Esophagus muscularis mucosa (tissue), 4 donors: ENCODE data around the gene RPP25. TPM values are rescaled to one million over a fixed set of nuclear protein-coding genes. Genes with fewer than 3 reads are reported as not detected.
"Not testable (repeated sequence)": the region's sequence is repeated elsewhere in the genome, so short reads cannot be mapped to it uniquely, and the experiment has no call there.

ENCODE experiments used
- DNase-seq: peaks from one replicate; pipeline ENCODE4 v3.0.0-alpha.2; 2017; ENCODE audit errors: extremely low spot score
- H3K27ac ChIP-seq, 4 donors: fragments of 200-600 bp; sonication (generic); replicated peaks in 1 of 4; 1 replicate in 3 of 4; 2 replicates in 1 of 4; pipeline ENCODE4 v1.5.1; 2016 to 2019; ENCODE audit warnings: mild to moderate bottlenecking in 1 of 4
- H3K27me3 ChIP-seq, 4 donors: fragments of 200-600 bp; sonication (generic); one replicate each; pipeline versions ENCODE4 v1.5.1 to v1.6.0; 2016 to 2019
- H3K36me3 ChIP-seq, 4 donors: fragments of 200-600 bp; sonication (generic); one replicate each; pipeline ENCODE4 v1.5.1; 2016 to 2019
- H3K4me1 ChIP-seq, 4 donors: fragments of 200-600 bp; sonication (generic); one replicate each; pipeline ENCODE4 v1.5.1; 2016 to 2019
- H3K4me3 ChIP-seq, 4 donors: fragments of 200-600 bp; sonication (generic); 1 replicate in 2 of 4; 2 replicates in 2 of 4; pipeline ENCODE4 v1.5.1; 2016 to 2019; ENCODE audit warnings: mild to moderate bottlenecking in 4 of 4, moderate library complexity in 1 of 4
- H3K9me3 ChIP-seq, 4 donors: fragments of 200-600 bp; sonication (generic); 1 replicate in 3 of 4; 2 replicates in 1 of 4; pipeline ENCODE4 v1.5.1; 2016 to 2019
- CTCF ChIP-seq, 3 experiments: fragments of 200-600 bp in 2 of 3; fragments of 450-650 bp in 1 of 3; sonication (generic) in 2 of 3; IDR thresholded peaks; one replicate each; pipeline ENCODE4 v1.5.1; 2017 to 2019; ENCODE audit warnings: antibody characterized with exemption in 3 of 3, mild to moderate bottlenecking in 2 of 3, moderate library complexity in 1 of 3
- EP300 ChIP-seq: sonication (generic); formaldehyde crosslinking; IDR thresholded peaks from one replicate; pipeline ENCODE4 v1.6.1; 2017; ENCODE audit warnings: antibody characterized with exemption
- POLR2A ChIP-seq: fragments of 450-650 bp; IDR thresholded peaks from one replicate; pipeline ENCODE4 v1.6.1; 2017; ENCODE audit warnings: antibody characterized with exemption, moderate library complexity, mild to moderate bottlenecking, low read depth
- POLR2AphosphoS5 ChIP-seq, 2 donors: sonication (generic); formaldehyde crosslinking; IDR thresholded peaks; one replicate each; pipeline ENCODE4 v1.6.1; 2017; ENCODE audit warnings: antibody characterized with exemption in 2 of 2
- WGBS: methylation state at CpG from one replicate; pipeline ENCODE4 v1.1.5; 2018; 5-methylcytosine and 5-hydroxymethylcytosine counted together
- intact Hi-C: fragments of 100-400 bp; cut with DNase I; formaldehyde crosslinking; loops from one replicate; pipeline ENCODE4 v1.15.1; 2023
- total RNA-seq, 4 donors: library from RNA; depleted of rRNA; stranded (reverse); fragments of >200 nt; gene quantifications; one replicate each; pipeline versions ENCODE4 v1.1.0 to v1.2.1, GENCODE V29; 2016

The RPP25 gene
- total RNA-seq, 4 donors from 2014 or later, result 4.2 to 7.2 (median 7.0) TPM

GRCh38 chr15:74924525-74924924 is 32.0 kb downstream of the RPP25 start:
- peaks cover 58 to 100% (median 92%) of the 10 kb centered on the region in 4 donors for H3K36me3 ChIP-seq
- WGBS, result 90% methylated on average over 3 of the region's 3 CpGs
- no peak for TF ChIP-seq POLR2A
- no peak for TF ChIP-seq CTCF (IDR thresholded peaks at IDR 0.05)
- TF ChIP-seq EP300, result no peak
- no peak for TF ChIP-seq POLR2AphosphoS5 (IDR thresholded peaks at IDR 0.05)

GRCh38 chr15:74920456-74920855 is 36.1 kb downstream of the RPP25 start:
- Histone ChIP-seq H3K27me3 (no peaks in the 10 kb centered on the region), H3K9me3 (no peaks in the 10 kb centered on the region), H3K36me3 (peaks cover 63 to 100% (median 99%) of the 10 kb centered on the region in 4 donors), H3K27ac (no peak overlapping the region), H3K4me1 (no peaks in the 10 kb centered on the region), H3K4me3 (no peak overlapping the region)
- WGBS, result 79% methylated on average over 8 of the region's 8 CpGs
- intact Hi-C loops, result no loop called here
- TF ChIP-seq EP300 (no peak), POLR2AphosphoS5 (IDR thresholded peaks at IDR 0.05) (no peak), CTCF (IDR thresholded peaks at IDR 0.05) (no peak), POLR2A (no peak)
- no peak for DNase-seq

More at GRCh38 chr15:74924525-74924924, 32.0 kb downstream of the RPP25 start:
- DNase-seq, result no peak
- H3K4me3 ChIP-seq, result no peak overlapping the region
- H3K4me1 ChIP-seq, result no peaks in the 10 kb centered on the region
- no peak overlapping the region for H3K27ac ChIP-seq
- no peaks in the 10 kb centered on the region for H3K27me3 ChIP-seq
- H3K9me3 ChIP-seq, result no peaks in the 10 kb centered on the region
- intact Hi-C loops, result no loop called here

GRCh38 chr15:74917676-74918075 is 38.9 kb downstream of the RPP25 start:
- 87% methylated on average over 6 of the region's 6 CpGs for WGBS
- intact Hi-C loops, result no loop called here
- Histone ChIP-seq H3K27ac (no peak overlapping the region), H3K4me3 (no peak overlapping the region), H3K36me3 (peaks cover 61 to 97% (median 93%) of the 10 kb centered on the region in 4 donors), H3K4me1 (no peaks in the 10 kb centered on the region), H3K9me3 (no peaks in the 10 kb centered on the region), H3K27me3 (no peaks in the 10 kb centered on the region)
- no peak for TF ChIP-seq CTCF (IDR thresholded peaks at IDR 0.05)
- TF ChIP-seq POLR2AphosphoS5 (IDR thresholded peaks at IDR 0.05), result no peak
- TF ChIP-seq POLR2A, result no peak
- DNase-seq, result no peak

GRCh38 chr15:74913799-74914198 is 42.8 kb downstream of the RPP25 start:
- H3K27ac ChIP-seq, DNase-seq, H3K4me1 ChIP-seq, H3K4me3 ChIP-seq, H3K27me3 ChIP-seq, H3K9me3 ChIP-seq, intact Hi-C loops: not testable (repeated sequence)
- 96% methylated on average over 8 of the region's 8 CpGs for WGBS
- H3K36me3 ChIP-seq, result peaks cover 44 to 76% (median 72%) of the 10 kb centered on the region in 4 donors

GRCh38 chr15:74913041-74913440 is 43.5 kb downstream of the RPP25 start:
- Histone ChIP-seq H3K27ac (no peak overlapping the region), H3K36me3 (peaks cover 36 to 68% (median 64%) of the 10 kb centered on the region in 4 donors), H3K4me3 (no peak overlapping the region), H3K27me3 (no peaks in the 10 kb centered on the region), H3K9me3 (no peaks in the 10 kb centered on the region), H3K4me1 (no peaks in the 10 kb centered on the region)
- no peak for DNase-seq
- intact Hi-C loops, result no loop called here
- 94% methylated on average over 9 of the region's 9 CpGs for WGBS
- no peak for TF ChIP-seq EP300
- TF ChIP-seq POLR2A, result no peak
- no peak for TF ChIP-seq POLR2AphosphoS5 (IDR thresholded peaks at IDR 0.05)
- TF ChIP-seq CTCF (IDR thresholded peaks at IDR 0.05), result no peak
